ENCODE data around the gene PHF5A.

DNA sequence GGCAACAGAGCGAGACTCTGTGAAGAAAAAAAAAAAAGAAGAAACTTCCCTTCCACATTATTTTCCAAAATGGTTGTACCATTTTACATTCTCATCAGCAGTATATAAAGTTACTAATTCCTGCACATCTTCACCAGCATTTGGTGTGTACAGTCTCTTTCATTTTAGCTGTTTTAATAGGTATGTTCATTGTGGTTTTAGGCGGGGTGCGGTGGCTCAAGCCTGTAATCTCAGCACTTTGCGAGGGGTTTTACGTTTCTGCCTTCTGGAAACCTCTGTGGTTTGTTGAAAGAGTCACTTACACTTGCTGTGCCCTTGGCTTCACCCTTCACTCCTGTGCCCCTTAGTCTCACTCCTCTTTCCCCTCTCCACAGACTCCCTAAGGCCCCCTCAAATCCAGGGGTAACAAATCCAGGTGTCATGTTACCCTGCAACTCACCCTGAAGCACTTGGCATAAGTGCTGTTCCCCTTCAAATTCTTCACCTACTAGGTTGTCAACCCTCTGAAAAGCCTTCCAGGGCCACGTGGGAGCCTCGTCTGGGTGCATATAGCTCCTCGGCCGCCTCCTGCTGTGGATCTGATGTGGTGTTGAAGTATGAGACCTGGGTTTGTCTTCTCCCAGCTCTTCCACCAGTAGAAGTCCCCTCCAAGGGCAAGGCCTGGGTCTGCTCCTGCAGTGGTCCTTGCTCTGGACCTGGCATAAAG lies 42.7 kb downstream of the PHF5A start:
- TF ChIP-seq, protein P1, sequence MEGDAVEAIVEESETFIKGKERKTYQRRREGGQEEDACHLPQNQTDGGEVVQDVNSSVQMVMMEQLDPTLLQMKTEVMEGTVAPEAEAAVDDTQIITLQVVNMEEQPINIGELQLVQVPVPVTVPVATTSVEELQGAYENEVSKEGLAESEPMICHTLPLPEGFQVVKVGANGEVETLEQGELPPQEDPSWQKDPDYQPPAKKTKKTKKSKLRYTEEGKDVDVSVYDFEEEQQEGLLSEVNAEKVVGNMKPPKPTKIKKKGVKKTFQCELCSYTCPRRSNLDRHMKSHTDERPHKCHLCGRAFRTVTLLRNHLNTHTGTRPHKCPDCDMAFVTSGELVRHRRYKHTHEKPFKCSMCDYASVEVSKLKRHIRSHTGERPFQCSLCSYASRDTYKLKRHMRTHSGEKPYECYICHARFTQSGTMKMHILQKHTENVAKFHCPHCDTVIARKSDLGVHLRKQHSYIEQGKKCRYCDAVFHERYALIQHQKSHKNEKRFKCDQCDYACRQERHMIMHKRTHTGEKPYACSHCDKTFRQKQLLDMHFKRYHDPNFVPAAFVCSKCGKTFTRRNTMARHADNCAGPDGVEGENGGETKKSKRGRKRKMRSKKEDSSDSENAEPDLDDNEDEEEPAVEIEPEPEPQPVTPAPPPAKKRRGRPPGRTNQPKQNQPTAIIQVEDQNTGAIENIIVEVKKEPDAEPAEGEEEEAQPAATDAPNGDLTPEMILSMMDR (conservative IDR thresholded peaks at IDR 0.05): no peak
- TF ChIP-seq EZH2 (IDR thresholded peaks at IDR 0.05; ENCODE audit: low read depth): no peak

All from PC-9 (cell line).